Measurements from ENCODE around the gene LY9. TPM values are rescaled to one million over a fixed set of nuclear protein-coding genes. Genes with fewer than 3 reads are reported as not detected.

Gene LY9
- total and polyA plus RNA-seq, 9 of the 15 experiments (the other 6 are each of a cell fraction or from before 2014, with no cell fraction given): not detected

DNA sequence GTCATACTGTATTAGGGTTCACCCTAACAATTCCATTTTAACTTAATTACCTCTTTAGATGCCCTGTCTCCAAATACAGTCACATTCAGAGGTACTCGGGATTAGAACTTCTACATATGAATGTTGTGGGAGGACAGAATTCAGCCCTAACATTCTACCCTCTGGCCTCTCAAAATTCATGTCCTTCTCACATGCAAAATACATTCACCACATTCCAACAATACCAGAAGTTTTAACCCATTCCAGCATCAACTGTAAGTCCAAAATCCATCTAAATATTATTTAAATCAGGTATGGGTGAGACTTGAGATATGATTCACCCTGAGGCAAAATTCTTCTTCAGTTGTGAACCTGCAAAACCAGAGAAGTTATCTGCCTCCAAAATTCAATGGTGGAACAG lies 14.5 kb downstream of the LY9 start:
- Histone ChIP-seq H3K9me3 (replicated peaks; ENCODE audit: control insufficient read depth, insufficient read depth, low read depth, low read length) (peaks cover 6% of the 10 kb centered on the region), H4K20me1 (replicated peaks; ENCODE audit: control insufficient read depth, insufficient read depth, low read length) (no peaks in the 10 kb centered on the region), H2AFZ (ENCODE audit: low read depth, low read length) (no peak overlapping the region), H3K9me1 (ENCODE audit: control insufficient read depth, insufficient read depth, low read length) (no peaks in the 10 kb centered on the region), H3K79me2 (ENCODE audit: control insufficient read depth, insufficient read depth, low read length) (no peaks in the 10 kb centered on the region), H3K4me1 (replicated peaks in 1 of 2; ENCODE audit: control insufficient read depth in 2 of 2, insufficient read depth in 2 of 2, low read length in 2 of 2) (peaks cover 3% of the 10 kb centered on the region in 2 experiments; a peak in 2 of 5 replicates), H3K9ac (ENCODE audit: insufficient read depth in 1 of 2, low read depth in 2 of 2, low read length in 2 of 2) (no peak overlapping the region), H3K27me3 (ENCODE audit: control insufficient read depth in 2 of 2, insufficient read depth in 2 of 2, low read length in 2 of 2) (peaks cover 6 to 19% of the 10 kb centered on the region in 2 experiments), H3K4me3 (no peak overlapping the region), H3K4me2 (ENCODE audit: insufficient read depth, low read length) (no peak overlapping the region), H3K27ac (ENCODE audit: extremely low read depth, low read depth, low read length) (no peak overlapping the region), H3K36me3 (ENCODE audit: control insufficient read depth, insufficient read depth, low read length) (no peaks in the 10 kb centered on the region)
- ChIA-PET CTCF (ENCODE audit: low intra/inter-chr PET ratio) (no interaction called here), POLR2A (no interaction called here)
- FAIRE-seq (no peak), ATAC-seq (no peak), DNase-seq (ENCODE audit: extremely low read depth in 1 of 4, low spot score in 3 of 4) (no peak)
- WGBS (ENCODE audit: insufficient coverage, low coverage, missing lambda C conversion rate): 5% methylated on average over 1 of the region's 1 CpG
- TF ChIP-seq, protein P1, sequence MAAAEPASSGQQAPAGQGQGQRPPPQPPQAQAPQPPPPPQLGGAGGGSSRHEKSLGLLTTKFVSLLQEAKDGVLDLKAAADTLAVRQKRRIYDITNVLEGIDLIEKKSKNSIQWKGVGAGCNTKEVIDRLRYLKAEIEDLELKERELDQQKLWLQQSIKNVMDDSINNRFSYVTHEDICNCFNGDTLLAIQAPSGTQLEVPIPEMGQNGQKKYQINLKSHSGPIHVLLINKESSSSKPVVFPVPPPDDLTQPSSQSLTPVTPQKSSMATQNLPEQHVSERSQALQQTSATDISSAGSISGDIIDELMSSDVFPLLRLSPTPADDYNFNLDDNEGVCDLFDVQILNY (CRISPR knock-in tag; IDR thresholded peaks at IDR 0.05): no peak
- TF ChIP-seq SRSF3 (IDR thresholded peaks at IDR 0.05; ENCODE audit: insufficient read depth, low read length) (no peak), HMG20B (CRISPR knock-in tag; IDR thresholded peaks at IDR 0.05) (no peak), TEAD2 (tag; IDR thresholded peaks at IDR 0.05) (no peak), PURB (CRISPR knock-in tag; IDR thresholded peaks at IDR 0.05; ENCODE audit: low read depth) (no peak), ZNF347 (CRISPR knock-in tag; IDR thresholded peaks at IDR 0.05; ENCODE audit: low read depth) (no peak), ID3 (CRISPR knock-in tag; IDR thresholded peaks at IDR 0.05) (no peak), ID3 (tag; IDR thresholded peaks at IDR 0.05) (no peak), MYC (IDR thresholded peaks at IDR 0.05; ENCODE audit: low read depth, low read length) (no peak), MYC (CRISPR knock-in tag; IDR thresholded peaks at IDR 0.05; ENCODE audit: borderline replicate concordance, low read depth) (no peak), SIRT6 (IDR thresholded peaks at IDR 0.05; ENCODE audit: low read depth, low read length) (no peak), TCF7L2 (IDR thresholded peaks at IDR 0.05; ENCODE audit: low read depth, low read length) (no peak), TAF15 (IDR thresholded peaks at IDR 0.05; ENCODE audit: low read depth, low read length) (no peak), SIN3B (IDR thresholded peaks at IDR 0.05; ENCODE audit: low read depth) (no peak), NELFE (IDR thresholded peaks at IDR 0.05; ENCODE audit: insufficient read depth, insufficient read length) (no peak), ARNT (IDR thresholded peaks at IDR 0.05) (no peak), NRF1 (conservative IDR thresholded peaks at IDR 0.05 in 1 of 2, IDR thresholded peaks at IDR 0.05 in 1 of 2) (no peak), ZNF436 (CRISPR knock-in tag; IDR thresholded peaks at IDR 0.05) (no peak)
- TF ChIP-seq, protein P2, sequence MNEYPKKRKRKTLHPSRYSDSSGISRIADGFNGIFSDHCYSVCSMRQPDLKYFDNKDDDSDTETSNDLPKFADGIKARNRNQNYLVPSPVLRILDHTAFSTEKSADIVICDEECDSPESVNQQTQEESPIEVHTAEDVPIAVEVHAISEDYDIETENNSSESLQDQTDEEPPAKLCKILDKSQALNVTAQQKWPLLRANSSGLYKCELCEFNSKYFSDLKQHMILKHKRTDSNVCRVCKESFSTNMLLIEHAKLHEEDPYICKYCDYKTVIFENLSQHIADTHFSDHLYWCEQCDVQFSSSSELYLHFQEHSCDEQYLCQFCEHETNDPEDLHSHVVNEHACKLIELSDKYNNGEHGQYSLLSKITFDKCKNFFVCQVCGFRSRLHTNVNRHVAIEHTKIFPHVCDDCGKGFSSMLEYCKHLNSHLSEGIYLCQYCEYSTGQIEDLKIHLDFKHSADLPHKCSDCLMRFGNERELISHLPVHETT (CRISPR knock-in tag; conservative IDR thresholded peaks at IDR 0.05 in 1 of 2, IDR thresholded peaks at IDR 0.05 in 1 of 2): no peak
- no TSS peak for BruUV-seq (replicated peaks)
- in situ Hi-C loops (cut with MboI): no loop called here
- intact Hi-C loops (cut with micrococcal nuclease): no loop called here

Data from K562 (cell line).